GM23338 (cell line): ENCODE results near the gene YY2. TPM values are rescaled to one million over a fixed set of nuclear protein-coding genes. Genes with fewer than 3 reads are reported as not detected.

Experiments
- ATAC-seq: fragments of 200-7000 bp; cut with Tn5 transposase; 3 replicates; pipeline ENCODE4 v1.9.1; 2020
- DNase-seq: peaks from one replicate; pipeline ENCODE4 v3.0.0-alpha.2; 2015; ENCODE audit warnings: low spot score
- H2AFZ ChIP-seq: fragments of 200-600 bp; sonication (generic); 2 replicates; pipeline ENCODE4 v1.8.0; 2016; ENCODE audit warnings: antibody characterized with exemption, mild to moderate bottlenecking, moderate library complexity
- H3F3A ChIP-seq: fragments of 200-600 bp; sonication (generic); replicated peaks from 2 replicates; pipeline ENCODE4 v1.8.0; 2017; ENCODE audit warnings: antibody characterized with exemption, mixed run types, low read depth
- H3K27ac ChIP-seq: fragments of 200-600 bp; sonication (generic); 2 replicates; pipeline ENCODE4 v1.6.1; 2016; ENCODE audit warnings: low read depth
- H3K27me3 ChIP-seq: fragments of 200-600 bp; sonication (generic); 2 replicates; pipeline ENCODE4 v1.8.0; 2016; ENCODE audit warnings: mild to moderate bottlenecking, mixed run types, moderate library complexity; ENCODE audit not compliant: insufficient read depth
- H3K36me3 ChIP-seq: fragments of 200-600 bp; sonication (generic); 2 replicates; pipeline ENCODE4 v1.8.0; 2016; ENCODE audit warnings: mild to moderate bottlenecking; ENCODE audit not compliant: insufficient read depth
- H3K4me1 ChIP-seq: fragments of 200-600 bp; sonication (generic); 2 replicates; pipeline ENCODE4 v1.8.0; 2016; ENCODE audit warnings: mild to moderate bottlenecking, moderate library complexity; ENCODE audit not compliant: insufficient read depth
- H3K4me2 ChIP-seq: fragments of 200-600 bp; sonication (generic); 2 replicates; pipeline ENCODE4 v1.7.1; 2017; ENCODE audit warnings: mixed run types
- H3K4me3 ChIP-seq: fragments of 200-600 bp; sonication (generic); 2 replicates; pipeline ENCODE4 v1.6.1; 2016; ENCODE audit warnings: mixed run types
- H3K79me2 ChIP-seq: fragments of 200-600 bp; sonication (generic); replicated peaks from 2 replicates; pipeline ENCODE4 v1.8.0; 2017; ENCODE audit warnings: mild to moderate bottlenecking; ENCODE audit not compliant: insufficient read depth
- H3K9me2 ChIP-seq: fragments of 200-600 bp; sonication (generic); 2 replicates; pipeline ENCODE4 v1.8.0; 2017; ENCODE audit not compliant: insufficient read depth
- H4K20me1 ChIP-seq: fragments of 200-600 bp; sonication (generic); replicated peaks from 2 replicates; pipeline ENCODE4 v1.8.0; 2017; ENCODE audit warnings: mild to moderate bottlenecking; ENCODE audit not compliant: insufficient read depth
- H3K27ac Mint-ChIP-seq: 2 replicates; pipeline ENCODE4 v1.8.0; 2020; ENCODE audit warnings: inconsistent platforms, mild to moderate bottlenecking, moderate library complexity, mixed read lengths
- H3K27me3 Mint-ChIP-seq: 3 replicates; pipeline ENCODE4 v1.8.0; 2022; ENCODE audit warnings: low read depth, mild to moderate bottlenecking, moderate library complexity, mixed read lengths, inconsistent platforms; ENCODE audit not compliant: insufficient read depth, poor library complexity
- H3K36me3 Mint-ChIP-seq: 3 replicates; pipeline ENCODE4 v1.8.0; 2021; ENCODE audit warnings: low read depth, mild to moderate bottlenecking, inconsistent platforms, moderate library complexity, mixed read lengths
- H3K4me1 Mint-ChIP-seq: 3 replicates; pipeline ENCODE4 v1.8.0; 2020; ENCODE audit warnings: mild to moderate bottlenecking, inconsistent platforms, mixed read lengths
- H3K4me3 Mint-ChIP-seq: 3 replicates; pipeline ENCODE4 v1.8.0; 2021; ENCODE audit warnings: moderate library complexity, mild to moderate bottlenecking, inconsistent platforms, mixed read lengths
- H3K9me3 Mint-ChIP-seq: 3 replicates; pipeline ENCODE4 v1.8.0; 2020; ENCODE audit warnings: moderate library complexity, mild to moderate bottlenecking, inconsistent platforms, mixed read lengths
- CREB1 ChIP-seq: fragments of 250-450 bp; sonication (Bioruptor Pico); IDR thresholded peaks from 2 replicates; pipeline ENCODE4 v1.5.0; 2020; ENCODE audit warnings: low read depth, mild to moderate bottlenecking, moderate library complexity
- EZH2 ChIP-seq: fragments of 200-600 bp; sonication (generic); IDR thresholded peaks from one replicate; pipeline ENCODE4 v1.8.0; 2017; ENCODE audit warnings: antibody characterized with exemption, mild to moderate bottlenecking, low read depth; ENCODE audit not compliant: unreplicated experiment
- EZH2phosphoT487 ChIP-seq: fragments of 200-600 bp; sonication (generic); IDR thresholded peaks from one replicate; pipeline ENCODE4 v1.8.1; 2018; ENCODE audit warnings: antibody characterized with exemption; ENCODE audit not compliant: unreplicated experiment
- JUNB ChIP-seq: IDR thresholded peaks from one replicate; pipeline ENCODE4 v1.6.1; 2016; ENCODE audit warnings: antibody characterized with exemption; ENCODE audit not compliant: unreplicated experiment
- NANOG ChIP-seq: IDR thresholded peaks from 2 replicates; pipeline ENCODE4 v1.6.1; 2016; ENCODE audit warnings: antibody characterized with exemption, borderline replicate concordance
- POLR2AphosphoS5 ChIP-seq: IDR thresholded peaks from 2 replicates; pipeline ENCODE4 v1.6.1; 2016; ENCODE audit warnings: antibody characterized with exemption, low read depth
- REST ChIP-seq: IDR thresholded peaks from one replicate; pipeline ENCODE4 v1.6.1; 2018; ENCODE audit warnings: antibody characterized with exemption; ENCODE audit not compliant: unreplicated experiment
- STAT1 ChIP-seq: IDR thresholded peaks from one replicate; pipeline ENCODE4 v1.6.1; 2016; ENCODE audit warnings: antibody characterized with exemption; ENCODE audit not compliant: unreplicated experiment
- ZNF114 ChIP-seq: fragments of 250-450 bp; sonication (Bioruptor Pico); IDR thresholded peaks from 2 replicates; pipeline ENCODE4 v1.5.0; 2020; ENCODE audit warnings: mild to moderate bottlenecking, moderate library complexity
- ZNF331 ChIP-seq: fragments of 250-450 bp; sonication (Bioruptor Pico); IDR thresholded peaks from 2 replicates; pipeline ENCODE4 v1.5.0; 2020; ENCODE audit warnings: low read depth, mild to moderate bottlenecking, moderate library complexity
- ZNF462 ChIP-seq: fragments of 250-450 bp; sonication (Bioruptor Pico); IDR thresholded peaks from 2 replicates; pipeline ENCODE4 v1.5.0; 2020; ENCODE audit warnings: mild to moderate bottlenecking, moderate library complexity
- polyA plus RNA-seq: library from polyadenylated mRNA; unstranded; fragments of >200 nt; fragmentation: Nextera tagmentation; extraction: Ambion mirVana; gene quantifications from 2 replicates; pipeline ENCODE4 v1.2.1, GENCODE V29; 2016
- total RNA-seq: library from RNA; depleted of rRNA; stranded (reverse); fragments of >200 nt; shearing (Covaris generic); gene quantifications from 2 replicates; pipeline ENCODE4 v1.2.3, GENCODE V29; 2014
- TF ChIP-seq, protein P1 (sequence below): IDR thresholded peaks from 2 replicates; pipeline ENCODE4 v1.6.1; 2016; ENCODE audit warnings: antibody characterized with exemption

The YY2 gene
- total and polyA plus RNA-seq, 2 experiments from 2014 or later = 1.0 to 1.3 TPM

DNA sequence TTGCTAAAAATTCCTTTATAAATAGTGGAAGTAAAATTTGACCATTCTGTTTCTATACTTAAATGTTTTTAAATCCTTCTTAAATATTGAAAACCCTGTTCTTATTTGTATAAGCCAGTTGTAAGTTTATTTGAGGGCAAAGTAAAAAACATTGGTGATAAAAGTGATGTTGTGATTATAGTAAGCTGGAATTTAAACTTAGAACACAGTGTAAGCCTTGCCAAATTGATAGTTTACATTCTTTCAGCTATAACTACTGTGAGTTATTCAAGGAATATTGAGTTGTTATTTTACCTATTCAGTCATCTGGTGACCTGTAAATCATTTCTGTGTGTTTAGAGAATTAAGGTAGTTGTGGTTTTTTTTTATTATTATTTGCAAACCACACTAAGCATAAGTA is 9.6 kb downstream of the YY2 start:
- no peak for TF ChIP-seq POLR2AphosphoS5
- TF ChIP-seq EZH2phosphoT487 = no peak
- TF ChIP-seq ZNF331 (CRISPR knock-in tag) = no peak
- TF ChIP-seq NANOG = no peak
- Mint-ChIP-seq H3K27ac (no peak overlapping the region), H3K36me3 (no peaks in the 10 kb centered on the region), H3K4me1 (no peaks in the 10 kb centered on the region), H3K9me3 (no peaks in the 10 kb centered on the region), H3K4me3 (no peak overlapping the region), H3K27me3 (no peaks in the 10 kb centered on the region)
- no peak overlapping the region for H3K4me2 ChIP-seq
- no peak overlapping the region for H3K4me3 ChIP-seq
- H3K79me2 ChIP-seq = no peaks in the 10 kb centered on the region
- H4K20me1 ChIP-seq = no peaks in the 10 kb centered on the region
- H3K4me1 ChIP-seq = no peaks in the 10 kb centered on the region
- H3K36me3 ChIP-seq = no peaks in the 10 kb centered on the region
- no peak overlapping the region for H3K27ac ChIP-seq
- ATAC-seq = no peak
- no peak overlapping the region for H2AFZ ChIP-seq
- no peaks in the 10 kb centered on the region for H3K27me3 ChIP-seq
- H3F3A ChIP-seq = no peaks in the 10 kb centered on the region
- no peaks in the 10 kb centered on the region for H3K9me2 ChIP-seq
- DNase-seq = no peak

DNA sequence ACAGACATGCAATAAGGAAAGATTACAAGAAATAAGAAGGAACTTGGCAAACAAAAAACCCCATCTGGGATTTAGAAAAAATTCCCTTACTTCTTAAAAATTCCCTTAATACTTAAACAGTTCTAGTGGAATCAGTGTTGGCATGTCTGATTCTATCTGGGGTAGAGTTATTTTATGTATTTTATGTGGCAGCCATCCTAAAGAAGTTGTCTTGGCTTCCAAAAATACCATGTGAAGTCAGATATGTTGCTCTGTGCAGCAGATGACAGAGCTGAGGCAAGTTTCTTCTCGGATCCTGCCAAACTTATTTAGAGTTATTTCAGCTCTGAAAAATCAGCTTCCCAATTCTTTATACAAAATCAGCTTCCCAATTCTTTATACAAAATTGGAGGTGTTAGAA is 14.7 kb downstream of the YY2 start:
- Histone ChIP-seq H3F3A (no peaks in the 10 kb centered on the region), H3K4me3 (no peak overlapping the region), H3K79me2 (no peaks in the 10 kb centered on the region), H2AFZ (no peak overlapping the region), H3K4me1 (no peaks in the 10 kb centered on the region), H3K4me2 (no peak overlapping the region), H3K27ac (no peak overlapping the region), H3K36me3 (no peaks in the 10 kb centered on the region), H3K9me2 (no peaks in the 10 kb centered on the region), H3K27me3 (no peaks in the 10 kb centered on the region), H4K20me1 (no peaks in the 10 kb centered on the region)
- Mint-ChIP-seq H3K4me3 (no peak overlapping the region), H3K36me3 (no peaks in the 10 kb centered on the region), H3K9me3 (no peaks in the 10 kb centered on the region), H3K27me3 (no peaks in the 10 kb centered on the region), H3K27ac (no peak overlapping the region), H3K4me1 (no peaks in the 10 kb centered on the region)
- DNase-seq (no peak), ATAC-seq (no peak)
- TF ChIP-seq, protein P1, sequence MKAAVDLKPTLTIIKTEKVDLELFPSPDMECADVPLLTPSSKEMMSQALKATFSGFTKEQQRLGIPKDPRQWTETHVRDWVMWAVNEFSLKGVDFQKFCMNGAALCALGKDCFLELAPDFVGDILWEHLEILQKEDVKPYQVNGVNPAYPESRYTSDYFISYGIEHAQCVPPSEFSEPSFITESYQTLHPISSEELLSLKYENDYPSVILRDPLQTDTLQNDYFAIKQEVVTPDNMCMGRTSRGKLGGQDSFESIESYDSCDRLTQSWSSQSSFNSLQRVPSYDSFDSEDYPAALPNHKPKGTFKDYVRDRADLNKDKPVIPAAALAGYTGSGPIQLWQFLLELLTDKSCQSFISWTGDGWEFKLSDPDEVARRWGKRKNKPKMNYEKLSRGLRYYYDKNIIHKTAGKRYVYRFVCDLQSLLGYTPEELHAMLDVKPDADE = no peak
- TF ChIP-seq EZH2phosphoT487 (no peak), ZNF114 (CRISPR knock-in tag) (no peak), REST (no peak), STAT1 (no peak), NANOG (no peak), EZH2 (no peak), CREB1 (no peak), ZNF331 (CRISPR knock-in tag) (no peak), ZNF462 (CRISPR knock-in tag) (no peak), JUNB (no peak), POLR2AphosphoS5 (no peak)
